Endothelial cell of umbilical vein (primary cell): ENCODE results near the gene RRP8. TPM values are rescaled to one million over a fixed set of nuclear protein-coding genes. Genes with fewer than 3 reads are reported as not detected.

Experiments used
- BruUV-seq: library from RNA; stranded (reverse); fragments of 400-500 nt; replicated peaks from 2 replicates; lab custom pipeline; 2021; lab: Mats Ljungman, UMichigan
- CTCF ChIA-PET: fragments of 300-600, 350-600 bp; sonication (Branson Sonifier 250); formaldehyde crosslinking; loops from one replicate; lab custom pipeline; 2021; ENCODE audit warnings: antibody characterized with exemption, inconsistent platforms; lab: Charles Lee
- POLR2A ChIA-PET: fragments of 300-600, 350-600 bp; sonication (Branson Sonifier 250); formaldehyde crosslinking; loops from one replicate; lab custom pipeline; 2021; ENCODE audit warnings: antibody characterized with exemption, inconsistent platforms; lab: Charles Lee
- DNase-seq: peaks from one replicate; pipeline ENCODE4 v3.0.0-alpha.2; 2011; ENCODE audit warnings: low read depth, low spot score
- FAIRE-seq: peaks from 2 replicates; lab custom pipeline; 2011; peaks lifted over from hg19 to GRCh38; lab: Jason Lieb, UNC
- H2AFZ ChIP-seq: 2 replicates; pipeline ENCODE4 v1.6.0; 2012; ENCODE audit warnings: low read depth, low read length, control low read depth, inconsistent platforms
- H3K27ac ChIP-seq: 2 replicates; pipeline ENCODE4 v1.5.1; 2011; ENCODE audit warnings: low read depth, mild to moderate bottlenecking, control low read depth, low read length, moderate library complexity; ENCODE audit not compliant: insufficient read depth
- H3K27me3 ChIP-seq, 2 experiments: 2 replicates each; pipeline versions ENCODE4 v1.6.0 to v1.6.1; 2011; ENCODE audit warnings: low read length in 2 of 2, mixed read lengths in 1 of 2; ENCODE audit not compliant: control insufficient read depth in 2 of 2, insufficient read depth in 2 of 2
- H3K36me3 ChIP-seq, 2 experiments: 2 replicates in 1 of 2; 3 replicates in 1 of 2; pipeline ENCODE4 v1.5.1; 2011; ENCODE audit warnings: low read length in 2 of 2, mild to moderate bottlenecking in 1 of 2, moderate library complexity in 1 of 2; ENCODE audit not compliant: control insufficient read depth in 2 of 2, insufficient read depth in 2 of 2; ENCODE audit errors: extremely low read depth in 1 of 2
- H3K4me1 ChIP-seq: 3 replicates; pipeline ENCODE4 v1.5.1; 2011; ENCODE audit warnings: mild to moderate bottlenecking, low read length; ENCODE audit not compliant: control insufficient read depth, insufficient read depth; ENCODE audit errors: extremely low read depth
- H3K4me2 ChIP-seq: 2 replicates; pipeline ENCODE4 v1.6.1; 2011; ENCODE audit warnings: low read length, control low read depth, mixed read lengths; ENCODE audit not compliant: insufficient read depth
- H3K4me3 ChIP-seq, 3 experiments: fragments of 200-600 bp in 1 of 3; sonication (generic), shearing (Covaris generic) in 1 of 3; replicated peaks in 1 of 3; 2 replicates each; pipeline ENCODE4 v1.5.1; 2011 to 2016; ENCODE audit warnings: control low read depth in 3 of 3, low read length in 3 of 3, mild to moderate bottlenecking in 2 of 3, inconsistent platforms in 1 of 3, low read depth in 1 of 3, moderate library complexity in 1 of 3; ENCODE audit not compliant: insufficient read depth in 1 of 3
- H3K79me2 ChIP-seq: 2 replicates; pipeline ENCODE4 v1.6.0; 2012; ENCODE audit warnings: low read length, inconsistent platforms; ENCODE audit not compliant: control insufficient read depth, insufficient read depth
- H3K9ac ChIP-seq: replicated peaks from 2 replicates; pipeline ENCODE3; 2011; ENCODE audit warnings: low read length, control low read depth; ENCODE audit not compliant: insufficient read depth; ENCODE audit errors: extremely low read depth
- H3K9me1 ChIP-seq: replicated peaks from 3 replicates; pipeline ENCODE4 v1.6.0; 2011; ENCODE audit warnings: mild to moderate bottlenecking, low read length; ENCODE audit not compliant: control insufficient read depth, insufficient read depth; ENCODE audit errors: extremely low read depth
- H3K9me3 ChIP-seq: replicated peaks from 2 replicates; pipeline ENCODE4 v1.5.1; 2012; ENCODE audit warnings: low read length, inconsistent platforms; ENCODE audit not compliant: control insufficient read depth, insufficient read depth
- H4K20me1 ChIP-seq: replicated peaks from 2 replicates; pipeline ENCODE3; 2011; ENCODE audit warnings: mild to moderate bottlenecking, low read length; ENCODE audit not compliant: control insufficient read depth, insufficient read depth; ENCODE audit errors: extremely low read depth
- CTCF ChIP-seq, 2 donors: IDR thresholded peaks; 1 replicate in 1 of 2; 2 replicates in 1 of 2; pipeline ENCODE4 v1.5.1; 2011; ENCODE audit warnings: low read length in 2 of 2, mild to moderate bottlenecking in 2 of 2, moderate library complexity in 2 of 2, control low read depth in 1 of 2, inconsistent platforms in 1 of 2, low read depth in 1 of 2; ENCODE audit not compliant: insufficient read depth in 1 of 2; ENCODE audit errors: extremely low read depth in 1 of 2
- EZH2 ChIP-seq: IDR thresholded peaks from 2 replicates; pipeline ENCODE4 v1.6.1; 2012; ENCODE audit warnings: borderline replicate concordance, low read depth, mild to moderate bottlenecking, moderate library complexity, low read length, inconsistent platforms; ENCODE audit not compliant: severe bottlenecking
- FOS ChIP-seq: IDR thresholded peaks from 2 replicates; pipeline ENCODE4 v1.6.1; 2011; ENCODE audit warnings: mild to moderate bottlenecking, low read length, moderate library complexity, borderline replicate concordance; ENCODE audit not compliant: insufficient read depth
- GATA2 ChIP-seq: IDR thresholded peaks from 2 replicates; pipeline ENCODE4 v1.7.0; 2011; ENCODE audit warnings: low read depth, mild to moderate bottlenecking, moderate library complexity, mixed read lengths, low read length; ENCODE audit not compliant: insufficient read length, insufficient read depth
- JUN ChIP-seq: IDR thresholded peaks from 2 replicates; pipeline ENCODE4 v1.6.1; 2011; ENCODE audit warnings: borderline replicate concordance, low read depth; ENCODE audit not compliant: insufficient read length, insufficient read depth
- MAX ChIP-seq: IDR thresholded peaks from 2 replicates; pipeline ENCODE4 v1.6.1; 2011; ENCODE audit not compliant: insufficient read depth, insufficient read length
- MYC ChIP-seq: IDR thresholded peaks from one replicate; pipeline ENCODE4 v1.6.1; 2011; ENCODE audit warnings: mild to moderate bottlenecking, low read depth, low read length
- POLR2A ChIP-seq: IDR thresholded peaks from 2 replicates; pipeline ENCODE4 v1.6.1; 2012; ENCODE audit warnings: low read depth, mild to moderate bottlenecking, control low read depth, low read length
- POLR2AphosphoS5 ChIP-seq: IDR thresholded peaks from 2 replicates; pipeline ENCODE4 v1.6.1; 2012; ENCODE audit warnings: low read depth, mild to moderate bottlenecking, control low read depth, low read length, moderate library complexity; ENCODE audit not compliant: insufficient read depth
- dilution Hi-C: fragments of 300-500 bp; cut with MboI; formaldehyde crosslinking; loops from one replicate; pipeline ENCODE4 v1.15.0; 2019; ENCODE audit warnings: low sequenced_read_pairs; ENCODE audit not compliant: extremely low pct_ligation_motif_present
- intact Hi-C: fragments of 100-400 bp; cut with micrococcal nuclease; formaldehyde crosslinking; loops from one replicate; pipeline ENCODE4 v1.10.0; 2022
- polyA plus RNA-seq, 4 experiments: library from polyadenylated mRNA; depleted of rRNA in 3 of 4; stranded (reverse) in 3 of 4; unstranded in 1 of 4; fragments of >200 nt; gene quantifications; 2 replicates each; pipeline versions ENCODE4 v1.2.1 to v1.2.3, GENCODE V29; 2011 to 2012; ENCODE audit warnings: missing spikeins in 1 of 4
- total RNA-seq: library from RNA; stranded (reverse); gene quantifications from 2 replicates; pipeline ENCODE4 v1.2.3, GENCODE V29; 2021

Gene RRP8
- total and polyA plus RNA-seq, 2 donors (not counting 3 experiments of a cell fraction or from before 2014, with no cell fraction given), result 6.4 to 19.4 TPM

GRCh38 chr11:6566704-6567370 lies 36.6 kb downstream of the RRP8 start:
- BruUV-seq, result no TSS peak
- Histone ChIP-seq H3K4me2 (no peak overlapping the region), H3K27me3 (no peaks in the 10 kb centered on the region), H3K79me2 (no peaks in the 10 kb centered on the region), H2AFZ (no peak overlapping the region), H3K9ac (no peak overlapping the region), H3K9me3 (no peaks in the 10 kb centered on the region), H3K4me3 (no peak overlapping the region), H3K4me1 (peaks cover 6% of the 10 kb centered on the region), H4K20me1 (no peaks in the 10 kb centered on the region), H3K27ac (no peak overlapping the region), H3K36me3 (no peaks in the 10 kb centered on the region), H3K9me1 (no peaks in the 10 kb centered on the region)
- no peak for DNase-seq
- ChIA-PET CTCF (interaction anchor here (1.5 kb wide), 1 partner anchor 16 kb away, joined by 4 read pairs; no protein-coding TSS in a partner anchor), POLR2A (no interaction called here)
- intact Hi-C loops (no loop called here), dilution Hi-C loops (no loop called here)
- no peak for FAIRE-seq
- TF ChIP-seq CTCF (IDR thresholded peaks at IDR 0.05; ENCODE audit: extremely low read depth in 1 of 2, insufficient read depth in 1 of 2, low read depth in 1 of 2, low read length in 2 of 2), result no peak
- TF ChIP-seq FOS, result no peak
- no peak for TF ChIP-seq EZH2
- TF ChIP-seq JUN, result no peak
- no peak for TF ChIP-seq MYC
- TF ChIP-seq MAX, result no peak
- TF ChIP-seq POLR2A, result no peak
- TF ChIP-seq POLR2AphosphoS5, result no peak
- no peak for TF ChIP-seq GATA2
